ENCODE measurements around the gene IL32.
"Not testable (repeated sequence)": the region's sequence is repeated elsewhere in the genome, so short reads cannot be mapped to it uniquely, and the experiment has no call there.

Gene IL32

GRCh38 chr16:3071655-3072054 is 6.2 kb downstream of the IL32 start:
- no peak for DNase-seq

DNA sequence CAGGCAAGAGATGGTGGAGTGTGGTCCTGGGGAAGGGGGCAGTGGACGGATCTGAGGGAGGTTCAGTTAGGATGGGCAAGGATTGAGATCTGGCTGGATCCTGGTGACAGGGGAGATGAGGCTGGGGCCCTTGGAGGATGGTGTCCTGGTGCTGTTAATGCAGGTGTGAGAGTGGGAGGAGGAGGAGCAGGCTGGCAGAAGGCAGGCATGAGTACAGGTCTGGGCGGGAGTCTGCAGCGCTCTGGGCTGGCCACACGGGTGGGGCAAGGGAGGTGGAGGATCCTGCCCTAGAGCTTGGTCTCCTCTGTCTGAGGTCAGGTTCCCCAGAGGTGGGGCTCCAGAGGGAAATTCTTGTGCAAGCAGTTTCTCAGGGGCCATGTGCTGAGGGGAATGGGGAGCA is 6.7 kb downstream of the IL32 start:
- DNase-seq, result not testable (repeated sequence)

- DNase-seq, result not testable (repeated sequence)
Measured at GRCh38 chr16:3072576-3073263, 7.3 kb downstream of the IL32 start.

GRCh38 chr16:3073448-3073847 is 8.0 kb downstream of the IL32 start:
- no peak for DNase-seq

GRCh38 chr16:3074860-3075522 is 9.6 kb downstream of the IL32 start:
- DNase-seq, result peak; percentile 24 to 62 (median 52)

GRCh38 chr16:3075523-3075915 is 10.1 kb downstream of the IL32 start:
- no peak for DNase-seq

DNA sequence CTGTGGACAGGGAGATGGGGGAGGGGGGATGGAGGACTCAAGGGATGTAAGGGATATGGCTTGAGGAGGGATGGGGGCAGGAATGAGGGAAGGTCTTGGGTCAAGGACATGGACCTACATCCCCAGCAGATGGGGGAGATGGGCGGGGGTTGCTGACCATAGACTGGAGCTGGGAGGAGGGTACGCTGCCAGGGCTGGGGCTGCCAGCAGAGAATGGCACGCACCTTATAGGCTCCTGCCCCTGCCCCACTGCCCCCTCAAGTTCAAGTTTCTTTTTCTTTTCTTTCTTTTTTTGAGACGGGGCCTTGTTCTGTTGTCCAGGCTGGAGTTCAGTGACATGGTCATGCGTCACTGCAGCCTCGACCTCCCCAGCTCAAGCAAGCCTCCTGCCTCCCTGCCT is 10.5 kb downstream of the IL32 start:
- not testable (repeated sequence) for DNase-seq

DNA sequence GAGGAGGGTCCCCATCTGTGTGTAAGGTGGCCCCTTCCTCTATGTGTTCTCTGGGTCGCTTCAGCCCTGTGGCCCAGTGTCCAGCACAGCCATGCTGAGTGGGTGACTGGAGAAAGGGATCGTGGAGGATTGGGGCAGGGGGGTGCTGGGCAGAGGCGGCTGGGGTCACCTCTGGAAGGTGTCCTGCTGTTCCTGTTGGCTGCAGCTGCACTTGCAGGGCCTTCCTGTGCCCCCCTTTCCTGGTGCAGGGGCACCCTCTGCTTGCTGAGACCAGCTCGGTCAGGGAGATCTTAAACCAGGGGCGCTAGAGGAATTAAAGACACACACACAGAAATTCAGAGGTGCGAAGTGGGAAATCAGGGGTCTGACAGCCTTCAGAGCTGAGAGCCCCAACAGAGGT is 11.1 kb downstream of the IL32 start:
- no peak for DNase-seq

- no peak for DNase-seq
Measured at GRCh38 chr16:3080024-3080423, 14.6 kb downstream of the IL32 start.

DNA sequence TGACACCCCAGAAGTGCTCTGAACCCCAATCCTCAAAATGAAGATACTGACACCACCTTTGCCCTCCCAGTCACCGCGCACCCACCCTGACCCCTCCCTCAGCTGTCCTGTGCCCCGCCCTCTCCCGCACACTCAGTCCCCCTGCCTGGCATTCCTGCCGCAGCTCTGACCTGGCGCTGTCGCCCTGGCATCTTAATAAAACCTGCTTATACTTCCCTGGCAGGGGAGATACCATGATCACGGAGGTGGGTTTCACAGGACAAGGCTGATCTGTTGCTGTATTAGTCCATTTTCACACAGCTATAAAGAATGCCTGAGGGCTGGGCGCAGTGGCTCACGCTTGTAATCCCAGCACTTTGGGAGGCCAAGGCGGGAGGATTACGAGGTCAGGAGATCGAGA is 16.5 kb downstream of the IL32 start:
- DNase-seq, result not testable (repeated sequence)

- not testable (repeated sequence) for DNase-seq
Measured at GRCh38 chr16:3083408-3083807, 18.0 kb downstream of the IL32 start.

DNA sequence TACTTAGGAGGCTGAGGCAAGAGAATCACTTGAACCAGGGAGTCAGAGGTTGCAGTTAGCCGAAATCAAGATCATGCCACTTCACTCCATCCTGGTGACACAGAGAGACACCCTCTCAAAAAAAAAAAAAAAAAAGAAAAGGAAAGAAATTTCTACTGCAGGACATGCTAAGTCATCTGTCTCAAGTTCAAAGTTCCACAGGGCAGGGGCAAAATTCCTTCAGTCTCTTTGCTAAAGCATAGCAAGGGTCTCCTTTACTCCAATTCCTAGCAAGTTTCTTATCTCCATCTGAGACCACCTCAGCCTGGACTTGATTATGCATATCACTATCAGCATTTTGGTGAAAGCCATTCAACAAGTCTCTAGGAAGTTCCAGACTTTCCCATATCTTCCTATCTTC is 19.1 kb downstream of the IL32 start:
- DNase-seq, result no peak

DNA sequence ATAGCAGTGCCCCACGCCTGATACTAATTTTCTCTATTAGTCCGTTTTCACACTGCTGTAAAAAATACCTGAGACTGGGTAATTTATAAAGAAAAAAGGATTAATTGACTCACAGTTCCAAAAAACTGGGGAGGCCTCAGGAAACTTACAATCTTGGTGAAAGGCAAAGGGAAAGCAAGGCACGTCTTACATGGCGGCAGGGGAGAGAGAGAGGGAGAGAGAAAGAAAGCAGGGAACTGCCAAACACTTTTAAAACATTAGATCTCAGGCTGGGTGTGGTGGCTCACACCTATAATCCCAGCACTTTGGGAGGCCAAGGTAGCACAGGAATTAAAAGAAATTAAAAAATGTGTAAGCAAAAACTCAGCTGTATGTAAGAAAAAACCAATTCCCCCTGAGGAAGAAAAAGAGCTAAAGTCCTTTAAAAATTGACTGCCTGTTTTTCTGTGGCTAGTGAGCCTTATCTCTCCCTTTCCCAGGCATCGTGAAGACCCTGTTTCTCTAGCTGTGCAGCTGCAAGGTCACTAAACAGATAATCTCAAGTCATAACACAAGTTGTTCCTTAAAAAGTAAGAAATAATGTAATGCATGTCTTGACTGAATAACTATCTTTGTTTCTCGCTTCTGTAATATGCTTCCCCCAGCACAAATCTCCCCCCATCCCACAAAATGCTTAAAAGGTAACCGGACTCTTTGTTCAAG is 19.7 kb downstream of the IL32 start:
- no peak for DNase-seq

DNA sequence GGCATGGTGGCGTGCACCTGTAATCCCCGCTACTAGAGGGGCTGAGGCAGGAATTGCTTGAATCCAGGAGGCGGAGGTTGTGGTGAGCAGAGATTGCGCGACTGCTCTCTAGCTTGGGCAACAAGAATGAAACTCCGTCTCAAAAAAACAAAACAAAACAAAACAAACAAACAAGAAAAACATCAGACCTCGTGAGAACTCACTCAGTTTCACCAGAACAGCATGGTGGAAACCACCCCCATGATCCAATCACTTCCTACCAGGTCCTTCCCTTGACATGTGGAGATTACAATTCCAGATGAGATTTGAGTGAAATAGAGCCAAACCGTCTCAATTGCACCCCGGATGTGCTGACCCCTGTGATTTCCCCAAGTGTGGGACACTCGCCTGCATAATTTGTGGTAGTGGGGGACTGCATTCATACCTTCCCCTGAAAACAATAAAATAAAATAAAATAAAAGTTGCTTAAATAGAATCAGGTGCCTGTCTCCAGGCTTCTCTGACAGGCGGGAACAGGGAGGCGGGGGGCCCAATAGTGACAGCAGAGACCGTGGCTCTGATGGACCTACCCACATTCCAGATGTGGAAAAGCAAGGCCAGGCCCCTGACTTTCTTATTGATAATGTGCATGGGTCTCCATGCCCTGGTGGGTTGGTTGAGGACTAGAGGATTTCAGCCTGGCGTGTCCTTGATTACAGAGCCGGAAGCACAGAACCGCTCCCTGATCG is 20.6 kb downstream of the IL32 start:
- peak in 2 of 4 experiments; percentile 22 to 29 for DNase-seq

GRCh38 chr16:3086596-3087242 is 21.3 kb downstream of the IL32 start:
- peak; percentile 38 to 70 (median 66) for DNase-seq

- peak; percentile 27 to 58 (median 46) for DNase-seq
Measured at GRCh38 chr16:3087243-3088235, 22.1 kb downstream of the IL32 start.

DNA sequence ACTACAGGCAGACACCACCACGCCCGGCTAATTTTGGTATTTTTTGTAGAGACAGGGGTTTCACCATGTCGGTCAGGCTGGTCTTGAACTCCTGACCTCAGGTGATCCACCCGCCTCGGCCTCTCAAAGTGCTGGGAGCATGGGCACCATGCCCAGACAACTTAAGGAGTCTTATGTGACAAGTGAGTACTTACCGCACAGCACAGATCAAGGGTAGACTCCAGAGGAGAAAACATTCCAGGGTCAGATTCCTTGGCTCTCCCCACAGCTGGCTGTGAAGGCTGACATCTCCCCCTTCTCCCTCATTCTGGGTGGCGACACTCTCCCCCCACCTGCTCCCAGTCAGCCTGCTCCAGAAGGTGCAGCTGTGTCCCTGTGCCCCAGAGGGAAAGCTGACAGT is 23.0 kb downstream of the IL32 start:
- DNase-seq, result no peak

DNA sequence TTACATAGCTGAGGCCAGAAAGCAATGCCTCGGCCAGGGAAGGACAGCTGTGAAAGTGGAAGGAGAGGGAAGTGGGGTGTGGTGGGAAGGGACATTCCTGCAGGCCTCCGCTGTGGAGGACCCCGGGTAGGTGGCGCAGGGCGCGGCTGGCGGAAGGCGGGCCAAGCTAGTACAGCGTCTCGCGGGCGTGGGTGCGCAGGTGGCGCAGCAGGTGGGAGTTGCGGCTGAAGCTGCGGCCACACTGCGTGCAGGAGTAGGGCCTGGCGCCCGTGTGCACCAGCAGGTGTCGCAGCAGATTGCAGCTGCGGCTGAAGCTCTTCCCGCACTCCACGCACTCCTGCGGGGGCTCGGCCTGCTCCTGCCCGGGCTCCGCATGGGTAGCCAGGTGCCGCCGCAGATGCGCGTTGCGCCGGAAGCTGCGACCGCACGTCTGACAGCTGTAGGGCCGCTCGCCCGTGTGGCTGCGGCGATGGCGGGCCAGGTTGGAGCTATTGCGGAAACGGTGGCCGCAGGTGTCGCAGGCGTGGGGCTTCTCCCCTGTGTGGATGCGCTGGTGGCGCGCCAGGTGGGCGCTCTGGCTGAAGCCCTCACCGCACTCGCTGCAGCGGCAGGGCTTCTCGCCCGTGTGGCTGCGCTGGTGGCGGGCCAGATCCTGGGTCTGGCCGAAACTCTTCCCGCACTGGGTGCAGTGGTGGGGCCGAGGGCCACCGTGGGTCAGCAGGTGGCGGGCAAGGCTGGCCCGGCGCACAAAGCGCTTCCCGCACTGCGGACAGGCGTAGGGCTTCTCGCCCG is 23.7 kb downstream of the IL32 start:
- no peak for DNase-seq

GRCh38 chr16:3089717-3090592 is 24.5 kb downstream of the IL32 start:
- no peak for DNase-seq

All from suppressor macrophage (primary cell).